HCT116 (cell line): ENCODE data around the gene POLR3A.

Source experiments
- EZH2phosphoT487 ChIP-seq: fragments of 200-600 bp; IDR thresholded peaks from 2 replicates; pipeline ENCODE4 v1.6.1; 2018; ENCODE audit warnings: antibody characterized with exemption, borderline replicate concordance
- JUND ChIP-seq: IDR thresholded peaks from 2 replicates; pipeline ENCODE4 v1.6.1; 2012
- POLR2A ChIP-seq: IDR thresholded peaks from 2 replicates; pipeline ENCODE4 v1.7.0; 2011; ENCODE audit warnings: borderline replicate concordance; ENCODE audit not compliant: insufficient read depth, insufficient read length; ENCODE audit errors: extremely low read depth
- TF ChIP-seq, protein P1 (sequence below): IDR thresholded peaks from 2 replicates; pipeline ENCODE4 v1.6.1; 2012; ENCODE audit warnings: low read depth
- TF ChIP-seq, protein P2 (sequence below), 3 experiments: fragments of 200-600 bp in 1 of 3; sonication (generic) in 1 of 3; IDR thresholded peaks in 2 of 3; conservative IDR thresholded peaks in 1 of 3; 2 replicates each; pipeline ENCODE4 v1.5.1; 2012 to 2017; ENCODE audit warnings: low read depth in 2 of 3, low read length in 2 of 3, antibody characterized with exemption in 1 of 3, borderline replicate concordance in 1 of 3, control low read depth in 1 of 3, mild to moderate bottlenecking in 1 of 3, mixed read lengths in 1 of 3, mixed run types in 1 of 3, moderate library complexity in 1 of 3; ENCODE audit not compliant: insufficient read depth in 1 of 3

DNA sequence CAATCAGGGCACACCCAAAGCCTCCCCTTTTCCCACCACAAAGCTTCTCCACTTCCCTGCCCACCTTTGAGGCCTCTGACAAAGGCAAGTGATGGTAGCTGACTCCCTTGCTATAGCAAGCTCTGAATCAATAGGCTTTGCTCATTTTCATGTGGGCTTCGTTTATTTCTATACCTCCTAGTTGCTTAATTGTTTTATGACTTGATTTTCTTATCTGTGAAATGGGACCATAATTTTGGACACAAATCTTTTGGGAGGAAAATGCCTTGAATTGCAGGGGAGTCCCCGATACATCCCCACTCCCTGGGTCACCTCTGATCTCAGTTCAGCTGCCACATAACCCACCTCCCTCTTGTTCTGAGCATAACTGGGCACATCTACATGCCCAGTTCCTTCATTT lies 89.1 kb downstream of the POLR3A start:
- TF ChIP-seq POLR2A (no peak), JUND (no peak), EZH2phosphoT487 (no peak)
- TF ChIP-seq, protein P1, sequence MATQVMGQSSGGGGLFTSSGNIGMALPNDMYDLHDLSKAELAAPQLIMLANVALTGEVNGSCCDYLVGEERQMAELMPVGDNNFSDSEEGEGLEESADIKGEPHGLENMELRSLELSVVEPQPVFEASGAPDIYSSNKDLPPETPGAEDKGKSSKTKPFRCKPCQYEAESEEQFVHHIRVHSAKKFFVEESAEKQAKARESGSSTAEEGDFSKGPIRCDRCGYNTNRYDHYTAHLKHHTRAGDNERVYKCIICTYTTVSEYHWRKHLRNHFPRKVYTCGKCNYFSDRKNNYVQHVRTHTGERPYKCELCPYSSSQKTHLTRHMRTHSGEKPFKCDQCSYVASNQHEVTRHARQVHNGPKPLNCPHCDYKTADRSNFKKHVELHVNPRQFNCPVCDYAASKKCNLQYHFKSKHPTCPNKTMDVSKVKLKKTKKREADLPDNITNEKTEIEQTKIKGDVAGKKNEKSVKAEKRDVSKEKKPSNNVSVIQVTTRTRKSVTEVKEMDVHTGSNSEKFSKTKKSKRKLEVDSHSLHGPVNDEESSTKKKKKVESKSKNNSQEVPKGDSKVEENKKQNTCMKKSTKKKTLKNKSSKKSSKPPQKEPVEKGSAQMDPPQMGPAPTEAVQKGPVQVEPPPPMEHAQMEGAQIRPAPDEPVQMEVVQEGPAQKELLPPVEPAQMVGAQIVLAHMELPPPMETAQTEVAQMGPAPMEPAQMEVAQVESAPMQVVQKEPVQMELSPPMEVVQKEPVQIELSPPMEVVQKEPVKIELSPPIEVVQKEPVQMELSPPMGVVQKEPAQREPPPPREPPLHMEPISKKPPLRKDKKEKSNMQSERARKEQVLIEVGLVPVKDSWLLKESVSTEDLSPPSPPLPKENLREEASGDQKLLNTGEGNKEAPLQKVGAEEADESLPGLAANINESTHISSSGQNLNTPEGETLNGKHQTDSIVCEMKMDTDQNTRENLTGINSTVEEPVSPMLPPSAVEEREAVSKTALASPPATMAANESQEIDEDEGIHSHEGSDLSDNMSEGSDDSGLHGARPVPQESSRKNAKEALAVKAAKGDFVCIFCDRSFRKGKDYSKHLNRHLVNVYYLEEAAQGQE = no peak
- TF ChIP-seq, protein P2, sequence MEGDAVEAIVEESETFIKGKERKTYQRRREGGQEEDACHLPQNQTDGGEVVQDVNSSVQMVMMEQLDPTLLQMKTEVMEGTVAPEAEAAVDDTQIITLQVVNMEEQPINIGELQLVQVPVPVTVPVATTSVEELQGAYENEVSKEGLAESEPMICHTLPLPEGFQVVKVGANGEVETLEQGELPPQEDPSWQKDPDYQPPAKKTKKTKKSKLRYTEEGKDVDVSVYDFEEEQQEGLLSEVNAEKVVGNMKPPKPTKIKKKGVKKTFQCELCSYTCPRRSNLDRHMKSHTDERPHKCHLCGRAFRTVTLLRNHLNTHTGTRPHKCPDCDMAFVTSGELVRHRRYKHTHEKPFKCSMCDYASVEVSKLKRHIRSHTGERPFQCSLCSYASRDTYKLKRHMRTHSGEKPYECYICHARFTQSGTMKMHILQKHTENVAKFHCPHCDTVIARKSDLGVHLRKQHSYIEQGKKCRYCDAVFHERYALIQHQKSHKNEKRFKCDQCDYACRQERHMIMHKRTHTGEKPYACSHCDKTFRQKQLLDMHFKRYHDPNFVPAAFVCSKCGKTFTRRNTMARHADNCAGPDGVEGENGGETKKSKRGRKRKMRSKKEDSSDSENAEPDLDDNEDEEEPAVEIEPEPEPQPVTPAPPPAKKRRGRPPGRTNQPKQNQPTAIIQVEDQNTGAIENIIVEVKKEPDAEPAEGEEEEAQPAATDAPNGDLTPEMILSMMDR (IDR thresholded peaks at IDR 0.05 in 2 of 3, conservative IDR thresholded peaks at IDR 0.05 in 1 of 3; ENCODE audit: borderline replicate concordance in 1 of 3, insufficient read depth in 1 of 3, low read depth in 2 of 3, low read length in 2 of 3) = no peak
